DMS153 treated with DMSO at 0.1 percent for 48 hours (cell line): ENCODE data around the gene DVL1.
A peak's percentile ranks its signal among the peaks of the same experiment; 100 is the strongest.
"Not testable (repeated sequence)": the region's sequence is repeated elsewhere in the genome, so short reads cannot be mapped to it uniquely, and the experiment has no call there.

Source experiments
- DNase-seq: peaks from one replicate; lab custom pipeline; 2025; ENCODE audit not compliant: unreplicated experiment; lab: John Stamatoyannopoulos, UW

Gene DVL1

DNA sequence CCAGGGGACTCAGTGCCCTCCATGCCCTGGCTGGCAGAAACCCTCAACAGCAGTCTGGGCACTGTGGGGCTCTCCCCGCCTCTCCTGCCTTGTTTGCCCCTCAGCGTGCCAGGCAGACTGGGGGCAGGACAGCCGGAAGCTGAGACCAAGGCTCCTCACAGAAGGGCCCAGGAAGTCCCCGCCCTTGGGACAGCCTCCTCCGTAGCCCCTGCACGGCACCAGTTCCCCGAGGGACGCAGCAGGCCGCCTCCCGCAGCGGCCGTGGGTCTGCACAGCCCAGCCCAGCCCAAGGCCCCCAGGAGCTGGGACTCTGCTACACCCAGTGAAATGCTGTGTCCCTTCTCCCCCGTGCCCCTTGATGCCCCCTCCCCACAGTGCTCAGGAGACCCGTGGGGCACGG, 21.0 kb downstream of the DVL1 start:
- DNase-seq: no peak

DNA sequence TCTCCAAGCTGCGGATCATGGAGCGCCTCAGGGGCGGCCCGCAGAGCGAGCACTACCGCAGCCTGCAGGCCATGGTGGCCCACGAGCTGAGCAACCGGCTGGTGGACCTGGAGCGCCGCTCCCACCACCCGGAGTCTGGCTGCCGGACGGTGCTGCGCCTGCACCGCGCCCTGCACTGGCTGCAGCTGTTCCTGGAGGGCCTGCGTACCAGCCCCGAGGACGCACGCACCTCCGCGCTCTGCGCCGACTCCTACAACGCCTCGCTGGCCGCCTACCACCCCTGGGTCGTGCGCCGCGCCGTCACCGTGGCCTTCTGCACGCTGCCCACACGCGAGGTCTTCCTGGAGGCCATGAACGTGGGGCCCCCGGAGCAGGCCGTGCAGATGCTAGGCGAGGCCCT, 21.9 kb downstream of the DVL1 start:
- no peak for DNase-seq

GRCh38 chr1:1326075-1326605, 23.1 kb downstream of the DVL1 start:
- DNase-seq: no peak

DNA sequence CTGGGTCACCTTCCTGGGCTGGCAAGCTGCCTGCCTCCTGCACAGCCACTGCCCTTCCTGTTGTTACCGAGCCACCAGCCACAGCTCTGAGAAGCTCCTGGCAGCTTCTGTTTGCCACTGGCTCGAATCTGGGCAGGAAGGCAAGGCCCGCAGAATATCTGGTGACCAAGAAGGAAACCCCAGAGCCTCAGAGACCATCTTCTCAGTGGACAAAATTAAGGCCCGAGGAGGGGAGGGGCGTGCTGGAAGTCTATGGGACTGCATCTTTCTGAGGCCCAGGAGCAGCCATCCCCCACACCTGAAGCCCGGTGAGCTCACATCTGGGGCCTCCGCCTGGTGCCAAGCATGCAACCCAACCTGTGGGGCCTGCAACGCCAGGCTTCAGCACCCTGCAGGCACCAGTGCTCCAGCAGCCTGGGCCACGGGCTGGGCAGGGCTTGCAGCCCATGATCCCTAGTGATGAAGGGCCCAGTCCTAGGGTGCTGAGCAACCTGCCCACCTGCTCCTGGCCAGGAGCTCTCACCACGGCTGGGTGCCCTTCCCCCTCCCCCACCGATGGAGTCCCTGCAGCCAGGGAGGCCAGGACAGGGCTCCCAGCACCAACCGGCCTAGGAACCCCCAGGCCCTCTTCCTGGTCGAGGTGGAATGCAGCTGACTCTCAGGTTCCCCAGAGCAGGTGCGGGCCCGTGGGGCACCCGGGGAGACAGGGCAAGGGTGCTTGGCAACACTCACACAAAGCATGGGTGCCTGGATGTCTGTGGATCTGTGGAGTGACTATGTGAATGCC, 23.7 kb downstream of the DVL1 start:
- no peak for DNase-seq

DNA sequence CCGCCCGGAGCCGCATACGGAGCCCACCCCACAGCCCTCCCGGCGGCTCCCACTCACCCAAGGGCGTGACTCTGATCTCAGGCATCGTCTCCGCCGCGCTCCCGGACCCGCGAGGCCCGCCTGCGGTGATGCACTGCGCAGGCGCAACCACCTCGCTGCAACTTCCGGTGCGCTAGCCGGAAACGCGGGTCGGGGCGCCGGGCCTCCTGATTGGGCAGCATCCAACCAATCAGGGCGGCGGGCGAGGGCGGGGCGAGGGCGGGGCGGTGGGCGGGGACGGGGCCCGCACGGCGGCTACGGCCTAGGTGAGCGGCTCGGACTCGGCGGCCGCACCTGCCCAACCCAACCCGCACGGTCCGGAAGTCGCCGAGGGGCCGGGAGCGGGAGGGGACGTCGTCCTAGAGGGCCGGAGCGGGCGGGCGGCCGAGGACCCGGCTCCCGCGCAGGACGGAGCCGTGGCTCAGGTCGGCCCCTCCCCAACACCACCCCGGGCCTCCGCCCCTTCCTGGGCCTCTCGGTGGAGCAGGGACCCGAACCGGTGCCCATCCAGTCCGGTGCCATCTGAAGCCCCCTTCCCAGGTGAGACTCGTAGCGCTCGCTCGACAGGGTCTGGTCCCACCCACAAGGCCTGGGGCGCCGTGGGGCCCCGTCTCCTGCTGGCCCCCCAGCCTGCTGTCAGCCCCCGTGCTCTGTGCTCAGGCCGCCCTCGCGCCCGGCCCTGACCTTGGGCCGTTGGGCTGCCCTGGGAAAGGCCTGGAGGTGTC, 24.5 kb downstream of the DVL1 start, which contains the start of the genes CPTP and INTS11:
TSS of gene CPTP (plus strand) at position 279 of the 764 bp plus-strand sequence. CDS start 2,109 bp downstream, outside the sequence.
TSS of gene INTS11 (minus strand) at position 137 of the 764 bp plus-strand sequence. CDS start at position 85, 52 bp downstream.
- peak; percentile 95 for DNase-seq

DNA sequence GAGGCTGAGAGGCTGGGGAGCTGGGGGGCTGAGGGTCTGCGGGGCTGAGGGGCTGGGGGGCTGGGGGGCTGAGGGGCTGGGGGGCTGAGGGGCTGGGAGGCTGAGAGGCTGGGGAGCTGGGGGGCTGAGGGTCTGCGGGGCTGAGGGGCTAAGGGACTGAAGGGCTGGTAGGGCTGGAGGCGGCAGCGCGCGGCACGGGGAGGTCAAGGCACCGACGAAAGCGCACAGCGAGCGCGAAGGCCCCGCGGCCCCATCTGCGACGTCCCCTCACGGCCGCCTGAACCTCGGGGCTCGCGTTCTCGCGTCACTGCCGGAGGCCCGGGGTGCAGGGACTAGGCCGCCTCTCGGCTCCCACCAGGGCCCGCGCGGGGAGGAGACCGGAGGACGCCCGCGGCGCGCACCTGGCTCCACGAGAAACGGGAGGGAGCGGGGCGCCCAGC, 25.1 kb downstream of the DVL1 start:
- DNase-seq: no peak

- DNase-seq: no peak
These were observed 26.3 kb downstream of the DVL1 start for GRCh38 chr1:1322952-1323351.

GRCh38 chr1:1322418-1322817, 26.8 kb downstream of the DVL1 start:
- no peak for DNase-seq

DNA sequence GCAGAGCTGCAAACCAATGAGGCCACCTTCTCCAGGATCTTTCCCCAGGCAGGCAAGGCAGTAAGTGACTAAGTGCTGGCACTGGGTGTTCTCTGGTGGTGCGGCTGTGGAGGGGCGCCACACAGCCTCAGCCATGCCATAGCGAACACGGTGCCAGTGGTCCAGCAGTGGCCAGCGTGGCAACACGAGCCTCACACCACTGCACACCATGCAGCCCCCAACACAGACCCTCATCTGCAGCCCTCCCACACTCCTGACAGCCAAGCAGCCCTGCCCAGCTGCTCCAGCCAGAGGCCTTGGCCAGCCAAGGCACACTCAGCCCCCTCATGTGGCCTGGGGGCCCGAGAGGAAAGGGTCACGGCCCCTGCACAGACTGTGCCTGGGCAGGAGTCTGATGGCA, 27.7 kb downstream of the DVL1 start:
- no peak for DNase-seq

- no peak for DNase-seq
These were observed 28.4 kb downstream of the DVL1 start for GRCh38 chr1:1320666-1321448.

GRCh38 chr1:1319646-1319941, 29.6 kb downstream of the DVL1 start:
- DNase-seq: no peak

- DNase-seq: no peak
These were observed 30.2 kb downstream of the DVL1 start for GRCh38 chr1:1318777-1319645.

GRCh38 chr1:1318131-1318652, 31.0 kb downstream of the DVL1 start:
- peak; percentile 86 for DNase-seq

GRCh38 chr1:1317420-1317819, 31.8 kb downstream of the DVL1 start:
- DNase-seq: no peak

GRCh38 chr1:1316199-1316598, 33.0 kb downstream of the DVL1 start:
- not testable (repeated sequence) for DNase-seq

DNA sequence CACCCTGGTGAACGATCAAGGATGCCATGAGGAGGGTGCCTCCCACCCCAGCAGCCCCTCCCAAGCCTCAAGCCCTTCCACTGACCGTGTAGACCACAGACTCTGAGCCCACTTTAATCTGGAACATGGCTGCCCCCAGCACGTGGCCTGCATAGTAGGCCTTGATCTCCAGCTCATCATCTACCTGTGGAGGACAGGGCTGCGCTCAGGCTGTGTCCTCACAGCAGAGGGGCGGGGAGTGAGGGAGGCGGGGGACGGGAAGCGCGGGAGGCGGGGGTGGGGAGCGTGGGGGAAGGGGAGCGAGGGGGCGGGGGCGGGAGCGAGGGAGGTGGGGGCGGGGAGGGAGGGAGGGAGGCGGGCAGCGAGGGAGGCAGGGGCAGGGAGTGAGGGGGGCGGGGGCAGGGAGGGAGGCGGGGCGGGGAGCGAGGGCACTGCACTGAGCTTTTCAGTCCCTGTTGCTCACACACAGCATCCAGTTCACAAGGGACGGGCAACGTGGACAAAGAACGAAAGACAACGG, 33.7 kb downstream of the DVL1 start:
- no peak for DNase-seq

- DNase-seq: no peak
These were observed 34.4 kb downstream of the DVL1 start for GRCh38 chr1:1314678-1315335.

GRCh38 chr1:1314237-1314586, 35.0 kb downstream of the DVL1 start:
- DNase-seq: no peak

GRCh38 chr1:1313500-1314236, 35.5 kb downstream of the DVL1 start:
- DNase-seq: no peak
